Colonic mucosa (tissue), 4 donors: ENCODE data around the gene LGALS9B. TPM values are rescaled to one million over a fixed set of nuclear protein-coding genes. Genes with fewer than 3 reads are reported as not detected.
"Not testable (repeated sequence)": the region's sequence is repeated elsewhere in the genome, so short reads cannot be mapped to it uniquely, and the experiment has no call there.

Experiments
- DNase-seq: peaks from one replicate; pipeline ENCODE4 v3.0.0-alpha.2; 2020
- H3K27ac ChIP-seq: fragments of 200-600 bp; one replicate; pipeline ENCODE4 v1.8.0; 2021
- H3K27me3 ChIP-seq: fragments of 200-600 bp; one replicate; pipeline ENCODE4 v1.8.0; 2021
- H3K36me3 ChIP-seq: fragments of 200-600 bp; one replicate; pipeline ENCODE4 v1.8.0; 2021
- H3K4me1 ChIP-seq: fragments of 200-600 bp; one replicate; pipeline ENCODE4 v1.8.0; 2021; ENCODE audit warnings: mild to moderate bottlenecking
- H3K4me3 ChIP-seq: fragments of 200-600 bp; one replicate; pipeline ENCODE4 v1.8.0; 2021
- H3K9ac ChIP-seq, 2 donors: one replicate each; pipeline ENCODE4 v1.7.0; 2013; ENCODE audit warnings: control low read depth in 2 of 2, low read depth in 2 of 2, low read length in 2 of 2
- H3K9me3 ChIP-seq: fragments of 200-600 bp; one replicate; pipeline ENCODE4 v1.8.0; 2021
- intact Hi-C: fragments of 100-400 bp; cut with DNase I; formaldehyde crosslinking; loops from one replicate; pipeline ENCODE4 v1.14.1; 2022
- total RNA-seq, 2 donors: library from RNA; stranded (reverse); fragmentation: NEBNext Ultra II Directional in 1 of 2; extraction: Animal tissue kit (Norgen Biotek cat#: 25700) in 1 of 2; gene quantifications; one replicate each; pipeline ENCODE4 v1.2.1, GENCODE V29; 2021
- donor health status: healthy.
- donor health status: DM: no; HTN: no; CAD: no.
- donor health status: DM: no; HTN: no; CAD: no.

LGALS9B gene
- total RNA-seq, 2 donors from 2014 or later: 20.3 to 25.8 TPM

DNA sequence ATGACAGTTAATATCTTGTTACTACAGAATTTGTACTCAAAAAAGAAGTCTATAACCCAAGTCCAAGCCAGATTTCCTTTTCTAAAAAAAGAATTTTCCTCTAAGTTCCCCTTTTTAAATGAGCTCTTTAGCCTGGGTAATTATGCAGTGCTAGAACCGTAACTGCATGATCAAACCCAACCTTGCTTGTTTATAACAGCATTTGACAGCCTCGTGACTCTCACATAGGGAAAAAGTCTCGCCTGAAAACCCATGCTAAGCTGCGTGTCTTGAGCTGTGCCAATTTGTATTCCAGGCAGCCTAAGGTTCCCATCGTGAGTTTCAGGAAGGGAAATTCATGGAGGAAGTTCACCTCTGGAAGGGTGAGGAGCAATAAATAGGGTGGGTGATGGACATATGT lies 44.5 kb downstream of the LGALS9B start:
- H3K4me1 ChIP-seq, H3K27ac ChIP-seq, H3K9ac ChIP-seq, H3K4me3 ChIP-seq, DNase-seq, intact Hi-C loops, H3K36me3 ChIP-seq, H3K27me3 ChIP-seq, H3K9me3 ChIP-seq: not testable (repeated sequence)

GRCh38 chr17:20418838-20419237 lies 48.5 kb downstream of the LGALS9B start:
- H3K4me3 ChIP-seq, DNase-seq, intact Hi-C loops, H3K36me3 ChIP-seq, H3K9me3 ChIP-seq, H3K27me3 ChIP-seq, H3K9ac ChIP-seq, H3K27ac ChIP-seq, H3K4me1 ChIP-seq: not testable (repeated sequence)

GRCh38 chr17:20417492-20418080 lies 49.8 kb downstream of the LGALS9B start:
- H3K9me3 ChIP-seq, H3K4me1 ChIP-seq, H3K4me3 ChIP-seq, H3K27me3 ChIP-seq, H3K9ac ChIP-seq, H3K36me3 ChIP-seq, intact Hi-C loops, DNase-seq, H3K27ac ChIP-seq: not testable (repeated sequence)

DNA sequence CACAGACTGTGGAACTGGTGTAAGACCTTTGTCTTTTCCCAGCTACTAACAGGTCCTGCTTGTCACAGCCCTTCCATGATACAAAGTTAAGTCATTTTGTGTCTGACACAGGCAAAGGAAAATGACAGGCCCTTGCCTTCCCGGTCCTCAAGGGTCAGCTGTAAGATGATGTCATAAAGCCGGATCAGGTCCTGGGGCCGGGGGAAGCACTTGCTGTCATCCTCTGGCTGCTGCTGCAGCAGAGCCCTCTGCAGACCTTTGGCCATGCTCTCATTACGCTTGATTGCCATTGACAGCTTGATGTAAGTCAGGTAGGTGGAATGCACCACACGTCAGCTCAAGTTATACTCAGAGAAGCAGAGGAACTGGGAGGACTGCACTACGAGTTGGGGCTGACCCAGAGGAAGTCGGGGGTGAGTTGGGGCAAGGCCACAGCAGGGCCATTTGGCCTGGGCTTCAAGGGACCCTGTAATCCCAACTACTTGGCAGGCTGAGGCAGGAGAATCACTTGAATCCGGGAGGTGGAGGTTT lies 50.9 kb downstream of the LGALS9B start:
- H3K9me3 ChIP-seq, H3K27me3 ChIP-seq, H3K36me3 ChIP-seq, H3K9ac ChIP-seq, H3K4me3 ChIP-seq, H3K27ac ChIP-seq, DNase-seq, intact Hi-C loops, H3K4me1 ChIP-seq: not testable (repeated sequence)

GRCh38 chr17:20415479-20415878 lies 51.9 kb downstream of the LGALS9B start:
- H3K27me3 ChIP-seq, H3K4me3 ChIP-seq, intact Hi-C loops, H3K9me3 ChIP-seq, H3K27ac ChIP-seq, DNase-seq, H3K36me3 ChIP-seq, H3K4me1 ChIP-seq, H3K9ac ChIP-seq: not testable (repeated sequence)

DNA sequence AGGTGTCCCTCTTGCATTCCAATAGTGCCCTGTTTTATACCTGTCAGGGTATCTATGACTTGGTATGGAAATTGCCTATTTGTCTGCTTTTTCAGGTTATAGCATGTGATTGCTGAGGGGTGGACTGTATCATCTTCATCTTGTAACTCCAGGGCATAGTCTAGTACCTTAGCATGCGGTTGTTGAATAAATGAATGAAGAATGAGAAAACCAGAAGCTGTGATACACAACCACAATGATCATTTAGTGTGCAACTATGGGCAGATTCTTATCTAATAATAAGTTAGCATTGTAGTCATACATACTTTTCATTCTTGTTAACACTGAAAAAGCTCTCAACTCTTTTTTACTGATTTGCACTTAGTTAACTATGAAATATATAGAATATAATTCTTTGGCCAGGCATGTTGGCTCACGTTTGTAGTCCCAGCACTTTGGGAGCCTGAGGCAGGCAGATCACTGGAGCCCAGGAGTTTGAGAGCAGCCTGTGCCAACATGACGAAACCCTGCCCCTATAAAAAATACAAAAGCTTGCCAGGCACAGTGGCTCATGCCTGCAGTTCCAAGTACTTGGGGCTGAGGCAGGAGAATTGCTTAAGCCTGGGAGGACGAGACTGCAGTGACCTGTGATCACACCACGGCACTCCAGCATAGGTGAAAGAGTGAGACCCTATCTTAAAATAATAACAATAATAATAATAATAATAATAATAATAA lies 65.9 kb downstream of the LGALS9B start:
- intact Hi-C loops, H3K27ac ChIP-seq, DNase-seq: not testable (repeated sequence)

GRCh38 chr17:20400559-20401305 lies 66.6 kb downstream of the LGALS9B start:
- intact Hi-C loops, DNase-seq, H3K27me3 ChIP-seq, H3K36me3 ChIP-seq, H3K4me1 ChIP-seq, H3K27ac ChIP-seq, H3K4me3 ChIP-seq, H3K9ac ChIP-seq, H3K9me3 ChIP-seq: not testable (repeated sequence)

More for the DNA sequence above, 65.9 kb downstream of the LGALS9B start:
- not testable (repeated sequence) for H3K9ac ChIP-seq, H3K9me3 ChIP-seq, H3K36me3 ChIP-seq, H3K27me3 ChIP-seq, H3K4me1 ChIP-seq, H3K4me3 ChIP-seq

Other genes with a start within 250 kb of the LGALS9B start
- not detected for gene CDRT15L2, start 112.2 kb upstream of the LGALS9B start, total RNA-seq